HG02852 (cell line): Measurements from ENCODE around the gene FAM9A.
"Not testable (repeated sequence)": the region's sequence is repeated elsewhere in the genome, so short reads cannot be mapped to it uniquely, and the experiment has no call there.

ENCODE experiments used
- ATAC-seq: cut with Tn5 transposase; IDR thresholded peaks from one replicate; pipeline ENCODE4 v1.9.1; 2021; ENCODE audit warnings: mild to moderate bottlenecking, moderate library complexity; ENCODE audit not compliant: unreplicated experiment

The FAM9A gene

GRCh38 chrX:8805046-8805445 lies 3.9 kb upstream of the FAM9A start:
- no peak for ATAC-seq

- ATAC-seq: no peak
Observed at GRCh38 chrX:8803326-8803725, 2.1 kb upstream of the FAM9A start.

- ATAC-seq: not testable (repeated sequence)
Observed at GRCh38 chrX:8800351-8800750, 832 bp downstream of the FAM9A start.

- ATAC-seq: not testable (repeated sequence)
Observed at GRCh38 chrX:8799281-8799680, 1.9 kb downstream of the FAM9A start.

GRCh38 chrX:8798702-8799101 lies 2.5 kb downstream of the FAM9A start:
- ATAC-seq: not testable (repeated sequence)

- ATAC-seq: not testable (repeated sequence)
Observed at GRCh38 chrX:8787119-8787518, 14.1 kb downstream of the FAM9A start.

GRCh38 chrX:8784162-8784561 lies 17.0 kb downstream of the FAM9A start:
- ATAC-seq: no peak

GRCh38 chrX:8783714-8784098 lies 17.5 kb downstream of the FAM9A start:
- no peak for ATAC-seq

- ATAC-seq: no peak
Observed at GRCh38 chrX:8783097-8783713, 18.0 kb downstream of the FAM9A start.

GRCh38 chrX:8782595-8782994 lies 18.6 kb downstream of the FAM9A start:
- no peak for ATAC-seq

- ATAC-seq: not testable (repeated sequence)
Observed at GRCh38 chrX:8781921-8782320, 19.3 kb downstream of the FAM9A start.

- no peak for ATAC-seq
Observed at GRCh38 chrX:8773117-8773516, 28.1 kb downstream of the FAM9A start.

- ATAC-seq: no peak
Observed at GRCh38 chrX:8760021-8760420, 41.2 kb downstream of the FAM9A start.

- not testable (repeated sequence) for ATAC-seq
Observed at GRCh38 chrX:8758706-8759105, 42.5 kb downstream of the FAM9A start.

- ATAC-seq: not testable (repeated sequence)
Observed at GRCh38 chrX:8757609-8758389, 43.4 kb downstream of the FAM9A start.

GRCh38 chrX:8755813-8756212 lies 45.4 kb downstream of the FAM9A start:
- ATAC-seq: no peak

- ATAC-seq: no peak
Observed at GRCh38 chrX:8755116-8755515, 46.1 kb downstream of the FAM9A start.

GRCh38 chrX:8749697-8750096 lies 51.5 kb downstream of the FAM9A start:
- ATAC-seq: no peak

- peak; percentile 60 for ATAC-seq
Observed at GRCh38 chrX:8748855-8749254, 52.3 kb downstream of the FAM9A start.

- ATAC-seq: no peak
Observed at GRCh38 chrX:8743126-8743732, 58.0 kb downstream of the FAM9A start.

- ATAC-seq: no peak
Observed at GRCh38 chrX:8741981-8742380, 59.2 kb downstream of the FAM9A start.
